Glutamatergic neuron (in vitro differentiated cells): Measurements from ENCODE around the gene SMLR1. TPM values are rescaled to one million over a fixed set of nuclear protein-coding genes. Genes with fewer than 3 reads are reported as not detected.

ENCODE experiments used
- DNase-seq: peaks from one replicate; pipeline ENCODE4 v3.0.0; 2022
- H3K27ac Mint-ChIP-seq: one replicate; pipeline ENCODE4 v1.8.0; 2020; ENCODE audit warnings: mild to moderate bottlenecking, mixed read lengths, inconsistent platforms; ENCODE audit not compliant: unreplicated experiment
- H3K27me3 Mint-ChIP-seq: one replicate; pipeline ENCODE4 v1.8.0; 2020; ENCODE audit warnings: mild to moderate bottlenecking, moderate library complexity, mixed read lengths, inconsistent platforms; ENCODE audit not compliant: unreplicated experiment
- H3K36me3 Mint-ChIP-seq: one replicate; pipeline ENCODE4 v1.8.0; 2020; ENCODE audit warnings: mild to moderate bottlenecking, mixed read lengths, inconsistent platforms; ENCODE audit not compliant: unreplicated experiment
- H3K4me1 Mint-ChIP-seq: one replicate; pipeline ENCODE4 v1.8.0; 2020; ENCODE audit warnings: mild to moderate bottlenecking, low read depth, mixed read lengths, inconsistent platforms; ENCODE audit not compliant: unreplicated experiment
- H3K4me3 Mint-ChIP-seq: one replicate; pipeline ENCODE4 v1.8.0; 2020; ENCODE audit warnings: mild to moderate bottlenecking, mixed read lengths, inconsistent platforms; ENCODE audit not compliant: unreplicated experiment
- H3K9me3 Mint-ChIP-seq: one replicate; pipeline ENCODE4 v1.8.0; 2020; ENCODE audit warnings: mild to moderate bottlenecking, moderate library complexity, mixed read lengths, inconsistent platforms; ENCODE audit not compliant: unreplicated experiment
- CTCF ChIP-seq: fragments of 200-600 bp; sonication (generic); IDR thresholded peaks from one replicate; pipeline ENCODE4 v1.5.0; 2021; ENCODE audit not compliant: partially characterized antibody, unreplicated experiment
- long read RNA-seq: library from polyadenylated mRNA; unstranded; transcript quantifications from one replicate; pipeline ENCODE4 v2.0.0, GENCODE V29; 2020; ENCODE audit not compliant: unreplicated experiment
- total RNA-seq: library from RNA; stranded (reverse); fragmentation: NEBNext Ultra II Directional; extraction: Animal tissue kit (Norgen Biotek cat#: 25700); gene quantifications from one replicate; pipeline ENCODE4 v1.2.1, GENCODE V29; 2021; ENCODE audit not compliant: unreplicated experiment

Gene SMLR1
- not detected for total RNA-seq
- long read RNA-seq: 0 reads

GRCh38 chr6:130827247-130828149 lies at the start of gene SMLR1:
TSS of gene SMLR1 (plus strand) at chr6:130827406. CDS start at chr6:130827414, 8 bp downstream.
- Mint-ChIP-seq H3K27ac (peak within 1 kb of the TSS; percentile 73), H3K4me1 (no peaks in the 10 kb centered on the region), H3K27me3 (peaks cover 6% of the 10 kb centered on the region), H3K9me3 (no peaks in the 10 kb centered on the region), H3K4me3 (no peak within 1 kb of the TSS), H3K36me3 (no peaks in the 10 kb centered on the region)
- DNase-seq: no peak
- TF ChIP-seq CTCF: no peak

GRCh38 chr6:130778946-130779657 lies 48.1 kb upstream of the SMLR1 start:
- no peaks in the 10 kb centered on the region for H3K27me3 Mint-ChIP-seq

GRCh38 chr6:130779658-130780033 lies 47.6 kb upstream of the SMLR1 start:
- H3K4me3 Mint-ChIP-seq: no peak overlapping the region
- no peak for TF ChIP-seq CTCF
- no peaks in the 10 kb centered on the region for H3K9me3 Mint-ChIP-seq
- H3K4me1 Mint-ChIP-seq: no peaks in the 10 kb centered on the region
- DNase-seq: no peak
- no peaks in the 10 kb centered on the region for H3K36me3 Mint-ChIP-seq
- no peak overlapping the region for H3K27ac Mint-ChIP-seq
- no peaks in the 10 kb centered on the region for H3K27me3 Mint-ChIP-seq

More at GRCh38 chr6:130778946-130779657, 48.1 kb upstream of the SMLR1 start:
- no peaks in the 10 kb centered on the region for H3K36me3 Mint-ChIP-seq
- H3K4me3 Mint-ChIP-seq: no peak overlapping the region
- H3K9me3 Mint-ChIP-seq: no peaks in the 10 kb centered on the region
- no peak overlapping the region for H3K27ac Mint-ChIP-seq
- DNase-seq: no peak
- TF ChIP-seq CTCF: no peak
- H3K4me1 Mint-ChIP-seq: no peaks in the 10 kb centered on the region

- Mint-ChIP-seq H3K9me3 (no peaks in the 10 kb centered on the region), H3K27me3 (no peaks in the 10 kb centered on the region), H3K4me3 (no peak overlapping the region), H3K4me1 (no peaks in the 10 kb centered on the region), H3K36me3 (no peaks in the 10 kb centered on the region), H3K27ac (no peak overlapping the region)
- DNase-seq: no peak
- no peak for TF ChIP-seq CTCF
These were observed 47.1 kb upstream of the SMLR1 start for GRCh38 chr6:130780122-130780521.
